Fibroblast of villous mesenchyme (primary cell): Measurements from ENCODE around the gene CHRNB2. TPM values are rescaled to one million over a fixed set of nuclear protein-coding genes. Genes with fewer than 3 reads are reported as not detected.

Experiments
- DNase-seq: peaks from one replicate; pipeline ENCODE4 v3.0.0-alpha.2; 2010; ENCODE audit warnings: low read depth
- H3K4me3 ChIP-seq: 2 replicates; pipeline ENCODE4 v1.5.1; 2011; ENCODE audit warnings: low read depth, mild to moderate bottlenecking, low read length
- CTCF ChIP-seq: IDR thresholded peaks from 2 replicates; pipeline ENCODE4 v1.5.1; 2012; ENCODE audit warnings: low read depth, mild to moderate bottlenecking, low read length; ENCODE audit not compliant: insufficient read depth
- total RNA-seq: library from RNA; depleted of rRNA; stranded (reverse); fragments of >200 nt; gene quantifications from 2 replicates; pipeline ENCODE4 v1.2.3, GENCODE V29; 2012

The CHRNB2 gene
- total RNA-seq, 1 donor: not detected

GRCh38 chr1:154614247-154614646, 46.7 kb downstream of the CHRNB2 start:
- DNase-seq: no peak
- no peak for TF ChIP-seq CTCF
- no peak overlapping the region for H3K4me3 ChIP-seq

DNA sequence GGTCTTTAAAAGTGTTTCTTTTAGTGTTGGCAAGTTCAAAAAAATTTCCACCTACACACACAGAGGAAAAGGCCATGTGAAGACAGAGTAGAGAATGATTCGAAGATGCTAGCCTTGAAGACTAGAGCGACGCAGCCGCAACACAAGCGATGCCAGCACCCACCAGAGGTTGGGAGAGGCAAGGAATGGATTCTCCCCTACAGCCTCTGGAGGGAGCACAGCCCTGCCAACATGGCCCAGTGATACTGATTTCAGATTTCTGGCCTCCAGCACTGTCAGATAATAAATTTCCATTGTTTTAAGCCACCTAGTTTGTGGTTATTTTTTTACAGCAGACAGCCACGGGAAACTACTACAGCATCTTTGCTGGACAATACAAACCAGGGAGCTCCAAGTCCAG, 47.3 kb downstream of the CHRNB2 start:
- no peak overlapping the region for H3K4me3 ChIP-seq
- no peak for DNase-seq
- TF ChIP-seq CTCF: no peak

DNA sequence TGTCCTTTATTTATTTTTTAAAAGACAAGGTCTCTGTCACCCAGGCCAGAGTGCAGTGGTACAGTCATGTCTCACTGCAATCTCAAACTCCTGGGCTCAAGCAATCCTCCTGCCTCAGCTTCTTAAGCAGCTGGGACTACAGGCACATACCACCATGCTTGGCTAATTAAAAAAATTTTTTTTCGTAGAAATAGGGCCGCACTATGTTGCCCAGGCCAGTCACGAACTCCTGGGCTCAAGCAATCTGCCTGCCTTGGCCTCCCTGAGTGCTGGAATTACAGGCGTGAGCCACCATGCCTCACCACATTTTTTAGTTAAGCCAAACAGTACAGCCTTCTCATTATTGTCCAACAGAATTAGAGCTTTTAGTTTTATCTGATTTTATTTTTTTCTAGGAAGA, 47.8 kb downstream of the CHRNB2 start:
- no peak for DNase-seq
- TF ChIP-seq CTCF: no peak
- no peak overlapping the region for H3K4me3 ChIP-seq

- DNase-seq: no peak
- no peak overlapping the region for H3K4me3 ChIP-seq
- no peak for TF ChIP-seq CTCF
Observed at GRCh38 chr1:154616659-154617345, 49.2 kb downstream of the CHRNB2 start.

DNA sequence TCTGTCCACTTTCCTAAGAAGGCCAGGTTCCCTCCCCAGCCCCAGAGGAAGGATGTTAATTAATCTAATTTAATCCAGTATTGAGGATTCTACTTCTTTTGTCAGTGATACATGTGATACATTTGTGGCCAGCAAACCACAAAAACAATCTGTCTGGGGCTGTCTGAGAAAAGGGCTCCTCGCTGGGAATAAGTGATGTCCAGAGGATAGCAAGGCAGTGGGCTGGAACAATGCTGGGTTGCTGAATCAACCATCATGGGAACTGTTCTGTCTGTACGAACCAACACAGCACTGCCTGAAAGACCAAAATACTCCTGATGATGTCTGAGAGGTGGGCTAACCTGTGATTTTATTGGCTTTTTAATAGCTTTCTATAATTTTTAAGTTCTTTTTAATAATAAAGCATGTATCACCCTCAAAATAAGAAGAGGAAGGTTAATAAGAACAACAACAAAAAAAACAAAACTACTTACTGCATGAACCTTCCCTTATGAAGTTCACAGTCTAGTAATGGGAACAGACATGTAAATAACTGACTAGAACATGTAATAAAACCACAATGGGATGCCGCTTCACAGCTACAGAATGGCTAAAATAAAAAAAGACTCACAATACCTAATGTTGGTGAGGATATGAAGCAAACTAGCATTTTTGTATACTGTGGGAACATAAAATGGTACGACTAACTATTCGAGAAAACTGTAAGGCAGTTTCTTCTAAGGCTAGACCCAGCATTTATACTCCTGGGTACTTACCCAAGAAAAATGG, 51.8 kb downstream of the CHRNB2 start:
- no peak for DNase-seq
- no peak overlapping the region for H3K4me3 ChIP-seq
- TF ChIP-seq CTCF: no peak

DNA sequence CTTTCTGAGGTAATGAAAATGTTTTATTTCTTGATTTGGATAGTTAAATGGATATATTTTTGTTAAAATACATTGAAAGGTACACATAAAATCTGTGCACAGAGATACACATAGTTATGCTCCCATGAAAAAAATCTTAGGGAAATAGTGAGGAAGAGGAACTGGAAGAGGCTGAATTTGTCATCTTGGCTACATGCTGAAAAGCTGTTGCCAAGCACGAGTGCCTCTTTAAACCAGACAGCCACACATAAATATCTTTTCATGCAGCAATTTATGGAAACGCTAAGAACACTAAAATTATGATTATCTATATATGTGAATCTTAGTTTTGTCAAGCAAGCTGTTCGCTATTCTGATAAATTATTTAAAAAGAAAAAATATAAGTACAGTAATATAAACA, 53.2 kb downstream of the CHRNB2 start:
- no peak for DNase-seq
- TF ChIP-seq CTCF: no peak
- no peak overlapping the region for H3K4me3 ChIP-seq
